HG02571 (cell line): ENCODE measurements around the gene ARHGAP26.

ENCODE experiments used
- ATAC-seq: cut with Tn5 transposase; IDR thresholded peaks from one replicate; pipeline ENCODE4 v1.9.1; 2021; ENCODE audit warnings: mild to moderate bottlenecking, moderate library complexity; ENCODE audit not compliant: unreplicated experiment

The ARHGAP26 gene

GRCh38 chr5:142870532-142871362 lies 100.6 kb downstream of the ARHGAP26 start:
- no peak for ATAC-seq

DNA sequence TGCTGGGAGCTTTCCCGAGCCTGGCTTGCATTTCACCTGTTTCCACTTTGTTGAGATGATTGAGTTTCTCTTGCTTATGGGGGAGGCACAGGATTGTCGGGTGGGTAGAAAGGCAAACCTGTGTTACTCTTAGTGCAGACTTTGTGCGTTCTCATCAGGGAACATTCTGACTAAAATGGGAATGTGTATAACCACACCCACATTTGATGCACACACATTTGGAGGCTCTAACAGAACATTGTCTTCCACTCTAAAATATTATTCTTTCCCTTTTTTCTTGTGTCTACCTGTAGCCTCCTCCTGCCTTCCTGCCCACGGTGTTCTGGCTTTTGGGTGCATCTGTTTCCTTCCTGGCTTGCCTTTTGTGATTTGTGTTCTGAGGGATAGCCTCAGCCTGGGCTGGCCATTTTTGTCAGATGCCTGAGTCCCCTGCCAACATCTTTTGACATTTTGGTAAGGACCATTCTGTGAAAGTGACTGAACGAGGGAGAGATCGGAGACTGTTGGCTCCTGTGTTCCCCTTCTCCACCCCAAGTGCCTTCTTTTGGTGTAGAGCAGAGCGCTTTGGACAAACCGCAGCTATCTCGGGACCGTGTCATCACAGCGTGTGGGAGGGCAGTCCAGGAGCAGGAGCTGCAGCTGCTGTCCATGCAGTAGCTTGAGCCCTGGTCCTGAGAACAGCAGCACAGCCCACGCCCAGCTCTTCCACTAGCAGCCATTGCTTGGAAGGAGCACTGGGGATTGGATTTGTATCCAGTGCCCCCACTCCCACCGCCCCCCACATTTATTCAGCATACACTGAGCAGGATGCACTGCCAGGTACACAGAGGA lies 101.4 kb downstream of the ARHGAP26 start:
- no peak for ATAC-seq

GRCh38 chr5:142872217-142872616 lies 102.0 kb downstream of the ARHGAP26 start:
- no peak for ATAC-seq

DNA sequence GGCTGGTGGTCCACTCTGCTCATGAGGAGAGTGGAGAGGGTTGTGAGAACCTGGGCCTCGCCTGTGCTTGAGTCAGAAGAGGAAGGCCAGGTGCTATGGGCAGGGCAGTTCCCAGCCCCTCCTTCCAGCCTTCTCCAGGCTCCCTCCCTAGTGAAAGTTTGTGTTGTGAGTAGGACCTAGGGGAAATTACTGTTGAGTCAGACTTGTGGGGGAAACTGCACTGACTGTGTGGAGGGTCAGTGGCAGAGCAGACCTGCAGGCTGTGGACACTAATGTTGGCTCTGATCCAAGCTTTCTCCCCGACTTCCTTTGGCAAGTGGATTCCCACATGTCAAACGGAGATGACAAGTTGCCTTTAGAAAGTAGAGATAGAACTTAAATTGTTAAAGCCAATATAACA lies 102.6 kb downstream of the ARHGAP26 start:
- ATAC-seq: no peak

DNA sequence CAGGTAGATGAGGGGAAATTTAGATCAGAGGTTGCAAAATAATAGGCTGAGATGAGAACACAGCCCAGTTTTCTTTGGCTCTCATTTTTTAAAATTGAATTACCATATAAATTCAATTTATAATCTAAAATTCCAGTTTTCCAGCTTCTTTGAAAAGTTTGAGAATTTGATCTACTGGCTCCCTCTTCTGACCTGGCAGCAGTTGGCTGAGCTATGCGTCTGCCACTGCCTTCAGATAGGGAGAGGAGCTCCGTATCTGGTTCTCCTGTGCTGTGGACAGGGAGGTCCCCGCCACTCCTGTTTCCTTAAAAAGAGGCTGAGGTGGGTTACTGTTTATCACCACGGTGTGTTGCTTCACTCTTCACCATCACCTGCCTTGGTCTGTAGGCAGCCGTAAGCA lies 103.7 kb downstream of the ARHGAP26 start:
- ATAC-seq: no peak

DNA sequence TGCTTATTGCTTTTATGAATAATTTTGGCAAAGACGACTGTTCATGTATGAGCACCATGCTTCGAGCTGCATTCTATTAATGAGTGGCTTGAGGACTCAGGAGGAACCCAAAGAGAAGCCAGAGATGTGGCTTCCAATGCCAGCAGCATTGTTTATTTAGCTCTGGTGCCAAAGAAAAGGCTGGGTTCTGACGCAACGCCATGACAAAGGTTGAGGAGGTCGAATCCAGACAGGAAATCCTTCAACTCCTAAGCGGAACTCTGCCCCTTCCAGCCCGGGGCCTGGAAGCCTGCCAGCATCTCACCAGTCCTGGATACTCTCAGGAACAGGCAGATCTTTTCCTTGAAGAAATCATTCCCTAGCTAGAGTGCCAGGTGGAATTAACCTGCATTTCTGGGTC lies 104.4 kb downstream of the ARHGAP26 start:
- ATAC-seq: no peak

- no peak for ATAC-seq
Observed at GRCh38 chr5:142875936-142876335, 105.8 kb downstream of the ARHGAP26 start.

DNA sequence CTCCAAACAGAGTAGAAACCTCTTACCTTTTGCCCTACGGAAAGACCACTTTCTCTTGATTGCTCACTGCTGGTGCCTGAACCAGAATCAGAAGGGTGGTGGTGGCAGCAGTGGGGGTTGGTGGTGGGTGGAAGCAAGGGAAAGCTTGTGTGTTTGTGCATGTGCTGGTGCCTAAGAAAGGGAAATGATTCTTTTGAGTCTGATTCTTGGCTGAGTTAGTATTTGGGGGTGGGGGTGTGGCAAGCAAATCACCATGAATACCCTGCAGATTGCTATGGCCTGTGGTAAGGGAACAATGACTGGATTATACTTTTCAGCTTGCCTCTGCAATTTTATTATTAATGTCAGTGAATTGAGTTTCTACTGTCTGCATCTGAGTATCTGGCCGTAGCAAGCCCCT lies 106.6 kb downstream of the ARHGAP26 start:
- ATAC-seq: no peak

DNA sequence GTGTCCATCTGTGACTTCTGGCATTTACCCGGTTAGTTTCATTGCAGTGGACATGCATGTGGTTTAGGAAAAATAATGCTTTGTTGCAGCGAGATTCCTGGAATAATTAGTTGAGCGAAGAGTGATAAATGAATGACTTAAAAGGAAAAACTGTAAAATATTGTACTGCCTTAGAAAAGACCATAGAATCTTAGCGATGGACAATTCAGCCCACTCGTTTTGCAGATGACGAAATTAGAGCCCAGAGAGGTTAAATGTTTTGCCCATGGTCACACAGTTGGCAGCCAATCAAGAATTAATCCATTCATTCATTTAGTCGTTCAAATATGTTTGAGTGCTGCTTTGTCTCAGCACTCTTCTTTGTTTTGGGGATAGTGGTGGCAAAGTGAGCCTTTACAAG lies 107.9 kb downstream of the ARHGAP26 start:
- no peak for ATAC-seq

- no peak for ATAC-seq
Observed at GRCh38 chr5:142878638-142879037, 108.5 kb downstream of the ARHGAP26 start.

- ATAC-seq: no peak
Observed at GRCh38 chr5:142881076-142881783, 111.1 kb downstream of the ARHGAP26 start.

DNA sequence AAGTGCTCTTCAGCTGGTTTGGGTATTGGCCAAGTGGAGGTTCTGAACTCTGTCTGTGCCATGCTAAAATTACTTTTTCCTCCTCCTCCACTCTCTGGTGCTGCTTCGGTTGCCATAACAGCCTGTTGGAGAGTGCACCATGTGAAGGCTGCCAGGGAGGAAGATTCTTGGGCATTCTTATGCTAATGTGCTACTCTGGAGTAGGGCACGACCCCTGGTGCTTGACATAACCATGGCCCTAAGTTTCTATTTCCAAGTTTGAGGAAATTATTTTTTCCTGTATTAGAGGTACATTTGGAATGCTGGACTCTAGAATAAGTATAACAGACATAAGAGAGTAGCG lies 111.6 kb downstream of the ARHGAP26 start:
- no peak for ATAC-seq

DNA sequence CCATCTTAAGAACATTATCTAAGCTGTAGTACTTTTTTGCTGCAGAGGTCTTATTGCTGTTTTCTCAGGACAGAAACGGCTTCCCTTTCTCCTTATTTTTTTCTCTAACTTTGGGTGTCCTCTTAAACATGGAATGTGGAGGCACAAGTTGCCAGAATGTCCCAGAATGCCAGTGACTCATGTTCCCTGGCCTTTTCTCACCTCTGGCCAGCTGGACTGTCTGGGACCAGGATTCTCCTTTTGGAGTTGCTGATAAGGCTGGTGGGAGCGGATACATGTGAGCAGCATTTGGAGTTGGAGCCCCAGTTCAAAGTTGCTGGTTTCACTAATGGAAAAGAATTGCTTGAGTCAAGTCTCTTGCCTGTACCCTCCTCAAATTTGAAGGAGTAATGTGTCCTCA lies 112.8 kb downstream of the ARHGAP26 start:
- no peak for ATAC-seq

GRCh38 chr5:142883438-142883837 lies 113.3 kb downstream of the ARHGAP26 start:
- ATAC-seq: no peak

- no peak for ATAC-seq
Observed at GRCh38 chr5:142884029-142884428, 113.9 kb downstream of the ARHGAP26 start.

DNA sequence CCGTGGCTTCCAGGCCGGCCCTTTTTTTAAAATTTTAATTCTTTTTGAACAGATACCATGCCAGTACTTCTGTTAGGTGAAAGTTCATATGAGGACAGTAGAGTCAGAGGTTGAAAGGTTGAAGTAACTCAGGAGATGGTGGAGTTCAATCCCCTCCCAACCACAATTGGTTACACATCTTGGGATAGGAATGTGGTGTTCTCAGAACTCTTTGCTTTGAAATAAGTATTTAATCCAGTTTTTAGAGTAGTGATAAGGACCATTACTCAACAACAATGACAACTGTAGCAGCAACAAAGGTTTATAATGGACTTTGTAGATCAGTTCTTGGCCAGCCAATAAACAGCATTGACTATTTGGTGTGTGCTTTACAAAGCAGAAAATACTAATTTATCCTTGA lies 116.0 kb downstream of the ARHGAP26 start:
- no peak for ATAC-seq

GRCh38 chr5:142886956-142887355 lies 116.8 kb downstream of the ARHGAP26 start:
- ATAC-seq: no peak

GRCh38 chr5:142888469-142889085 lies 118.4 kb downstream of the ARHGAP26 start:
- no peak for ATAC-seq

GRCh38 chr5:142892021-142892420 lies 121.8 kb downstream of the ARHGAP26 start:
- ATAC-seq: no peak

- no peak for ATAC-seq
Observed at GRCh38 chr5:142894315-142894714, 124.1 kb downstream of the ARHGAP26 start.

GRCh38 chr5:142894749-142895148 lies 124.6 kb downstream of the ARHGAP26 start:
- ATAC-seq: no peak
